ENCODE data around the gene BAZ2A. TPM values are rescaled to one million over a fixed set of nuclear protein-coding genes. Genes with fewer than 3 reads are reported as not detected.
"Not testable (repeated sequence)": the region's sequence is repeated elsewhere in the genome, so short reads cannot be mapped to it uniquely, and the experiment has no call there.

Gene BAZ2A
- polyA plus RNA-seq, 6 donors from 2014 or later, result 17.3 to 56.0 (median 33.5) TPM

- no peaks in the 10 kb centered on the region for H3K9me3 Mint-ChIP-seq
- peak overlapping the region in 2 of 6 donors; percentile 37 to 70 for H3K27ac Mint-ChIP-seq
- peaks cover 1 to 4% (median 3%) of the 10 kb centered on the region in 3 donors for H3K4me1 Mint-ChIP-seq
- no peaks in the 10 kb centered on the region for H3K27me3 Mint-ChIP-seq
- peaks cover 26 to 57% of the 10 kb centered on the region in 2 donors for H3K36me3 Mint-ChIP-seq
- no peak overlapping the region for H3K4me3 Mint-ChIP-seq
- no peak for DNase-seq
- no peak for ATAC-seq (ENCODE audit: low read depth in 2 of 2)
These were observed 29.4 kb downstream of the BAZ2A start for GRCh38 chr12:56600753-56601152.

- ATAC-seq (ENCODE audit: low read depth in 2 of 2) (no peak), DNase-seq (no peak)
- Mint-ChIP-seq H3K27ac (peak overlapping the region in 1 of 6 donors; percentile 70), H3K36me3 (peaks cover 24 to 50% of the 10 kb centered on the region in 2 donors), H3K27me3 (no peaks in the 10 kb centered on the region), H3K4me3 (no peak overlapping the region), H3K4me1 (peaks cover 1 to 4% (median 4%) of the 10 kb centered on the region in 3 donors), H3K9me3 (no peaks in the 10 kb centered on the region)
These were observed 30.3 kb downstream of the BAZ2A start for GRCh38 chr12:56599797-56600196.

- peaks cover 24 to 43% of the 10 kb centered on the region in 2 donors for H3K36me3 Mint-ChIP-seq
- DNase-seq (no peak), ATAC-seq (ENCODE audit: low read depth in 2 of 2) (no peak)
- H3K27ac Mint-ChIP-seq, result peak overlapping the region in 2 of 6 donors; percentile 29 to 63
- H3K4me3 Mint-ChIP-seq, result no peak overlapping the region
- H3K27me3 Mint-ChIP-seq, result no peaks in the 10 kb centered on the region
- H3K9me3 Mint-ChIP-seq, result no peaks in the 10 kb centered on the region
- H3K4me1 Mint-ChIP-seq, result peaks cover 3 to 9% (median 4%) of the 10 kb centered on the region in 3 donors
These were observed 31.1 kb downstream of the BAZ2A start for GRCh38 chr12:56599041-56599440.

- DNase-seq (no peak), ATAC-seq (ENCODE audit: low read depth in 2 of 2) (no peak)
- Mint-ChIP-seq H3K9me3 (no peaks in the 10 kb centered on the region), H3K27me3 (no peaks in the 10 kb centered on the region), H3K27ac (peak overlapping the region in 3 of 6 donors; percentile 55 to 93 (median 78)), H3K4me1 (peaks cover 4 to 11% (median 5%) of the 10 kb centered on the region in 3 donors), H3K36me3 (peaks cover 16 to 35% of the 10 kb centered on the region in 2 donors), H3K4me3 (no peak overlapping the region)
These were observed 33.3 kb downstream of the BAZ2A start for GRCh38 chr12:56596815-56597214.

GRCh38 chr12:56593909-56594621, 36.1 kb downstream of the BAZ2A start:
- DNase-seq (peak; percentile 44), ATAC-seq (ENCODE audit: low read depth in 2 of 2) (peak; percentile 67 to 76)
- Mint-ChIP-seq H3K9me3 (no peaks in the 10 kb centered on the region), H3K36me3 (peaks cover 0 to 18% of the 10 kb centered on the region in 2 donors), H3K27ac (peak overlapping the region in 2 of 6 donors; percentile 32 to 88), H3K4me3 (no peak overlapping the region), H3K4me1 (peaks cover 4 to 11% (median 5%) of the 10 kb centered on the region in 3 donors), H3K27me3 (no peaks in the 10 kb centered on the region)

GRCh38 chr12:56591961-56592360, 38.2 kb downstream of the BAZ2A start:
- H3K27ac Mint-ChIP-seq, result peak overlapping the region in 3 of 6 donors; percentile 17 to 56 (median 44)

GRCh38 chr12:56591126-56591525, 39.0 kb downstream of the BAZ2A start:
- Mint-ChIP-seq H3K27me3 (no peaks in the 10 kb centered on the region), H3K36me3 (no peaks in the 10 kb centered on the region), H3K9me3 (no peaks in the 10 kb centered on the region), H3K4me1 (peaks cover 0 to 8% (median 5%) of the 10 kb centered on the region in 3 donors), H3K4me3 (no peak overlapping the region), H3K27ac (peak overlapping the region in 1 of 6 donors; percentile 37)
- ATAC-seq (ENCODE audit: low read depth in 2 of 2), result no peak
- DNase-seq, result no peak

More at GRCh38 chr12:56591961-56592360, 38.2 kb downstream of the BAZ2A start:
- Mint-ChIP-seq H3K36me3 (peaks cover 0 to 4% of the 10 kb centered on the region in 2 donors), H3K4me1 (peaks cover 2 to 10% (median 5%) of the 10 kb centered on the region in 3 donors), H3K4me3 (no peak overlapping the region), H3K9me3 (no peaks in the 10 kb centered on the region), H3K27me3 (no peaks in the 10 kb centered on the region)
- DNase-seq (no peak), ATAC-seq (ENCODE audit: low read depth in 2 of 2) (no peak)

GRCh38 chr12:56590237-56590830, 39.8 kb downstream of the BAZ2A start:
- peak; percentile 46 to 51 for ATAC-seq (ENCODE audit: low read depth in 2 of 2)
- H3K4me3 Mint-ChIP-seq, result no peak overlapping the region
- no peaks in the 10 kb centered on the region for H3K9me3 Mint-ChIP-seq
- H3K36me3 Mint-ChIP-seq, result no peaks in the 10 kb centered on the region
- H3K27ac Mint-ChIP-seq, result peak overlapping the region in 1 of 6 donors; percentile 37
- peaks cover 0 to 8% (median 4%) of the 10 kb centered on the region in 3 donors for H3K4me1 Mint-ChIP-seq
- H3K27me3 Mint-ChIP-seq, result no peaks in the 10 kb centered on the region
- no peak for DNase-seq

- no peak for DNase-seq
- Mint-ChIP-seq H3K27me3 (no peaks in the 10 kb centered on the region), H3K4me3 (no peak overlapping the region), H3K27ac (no peak overlapping the region), H3K36me3 (no peaks in the 10 kb centered on the region), H3K4me1 (peaks cover 0 to 6% (median 4%) of the 10 kb centered on the region in 3 donors), H3K9me3 (no peaks in the 10 kb centered on the region)
- ATAC-seq (ENCODE audit: low read depth in 2 of 2), result no peak
These were observed 40.3 kb downstream of the BAZ2A start for GRCh38 chr12:56589783-56590182.

- no peak for DNase-seq
- H3K9me3 Mint-ChIP-seq, result no peaks in the 10 kb centered on the region
- no peaks in the 10 kb centered on the region for H3K27me3 Mint-ChIP-seq
- H3K4me1 Mint-ChIP-seq, result no peaks in the 10 kb centered on the region
- ATAC-seq (ENCODE audit: low read depth in 2 of 2), result no peak
- H3K27ac Mint-ChIP-seq, result no peak overlapping the region
- H3K4me3 Mint-ChIP-seq, result no peak overlapping the region
- no peaks in the 10 kb centered on the region for H3K36me3 Mint-ChIP-seq
These were observed 45.0 kb downstream of the BAZ2A start for GRCh38 chr12:56585098-56585497.

- H3K4me3 Mint-ChIP-seq, result no peak overlapping the region
- H3K27me3 Mint-ChIP-seq, result no peaks in the 10 kb centered on the region
- no peaks in the 10 kb centered on the region for H3K9me3 Mint-ChIP-seq
- H3K36me3 Mint-ChIP-seq, result no peaks in the 10 kb centered on the region
- peak overlapping the region in 1 of 6 donors; percentile 39 for H3K27ac Mint-ChIP-seq
- no peak for ATAC-seq (ENCODE audit: low read depth in 2 of 2)
- no peak for DNase-seq
- no peaks in the 10 kb centered on the region for H3K4me1 Mint-ChIP-seq
These were observed 48.5 kb downstream of the BAZ2A start for GRCh38 chr12:56581418-56582145.

- Mint-ChIP-seq H3K27me3 (no peaks in the 10 kb centered on the region), H3K9me3 (no peaks in the 10 kb centered on the region), H3K4me1 (no peaks in the 10 kb centered on the region), H3K4me3 (no peak overlapping the region), H3K27ac (no peak overlapping the region), H3K36me3 (no peaks in the 10 kb centered on the region)
- ATAC-seq (ENCODE audit: low read depth in 2 of 2), result no peak
- no peak for DNase-seq
These were observed 51.1 kb downstream of the BAZ2A start for GRCh38 chr12:56578983-56579546.

- not testable (repeated sequence) for DNase-seq; H3K4me1 Mint-ChIP-seq; H3K27ac Mint-ChIP-seq; H3K27me3 Mint-ChIP-seq; H3K4me3 Mint-ChIP-seq; H3K36me3 Mint-ChIP-seq; H3K9me3 Mint-ChIP-seq; ATAC-seq (ENCODE audit: low read depth in 2 of 2)
These were observed 52.9 kb downstream of the BAZ2A start for GRCh38 chr12:56577248-56577647.
